ENCODE data around the gene C1orf21. TPM values are rescaled to one million over a fixed set of nuclear protein-coding genes. Genes with fewer than 3 reads are reported as not detected.

The C1orf21 gene
- total and polyA plus RNA-seq, 2 donors (not counting 1 experiment from before 2014, with no cell fraction given): 53.0 to 95.4 TPM

GRCh38 chr1:184455786-184456185, 69.0 kb downstream of the C1orf21 start:
- TF ChIP-seq EZH2 (IDR thresholded peaks at IDR 0.05; ENCODE audit: low read length, missing control alignments): no peak
- TF ChIP-seq CTCF (conservative IDR thresholded peaks at IDR 0.05 in 1 of 2, IDR thresholded peaks at IDR 0.05 in 1 of 2; ENCODE audit: low read depth in 1 of 2, low read length in 2 of 2): no peak
- Histone ChIP-seq H3K79me2 (ENCODE audit: control insufficient read depth, insufficient read depth, low read length) (peaks cover 3% of the 10 kb centered on the region), H3K9ac (ENCODE audit: insufficient read depth, low read length) (no peak overlapping the region), H3K27ac (ENCODE audit: insufficient read depth, low read length) (no peak overlapping the region), H4K20me1 (ENCODE audit: control insufficient read depth, extremely low read depth, insufficient read depth, low read length) (no peaks in the 10 kb centered on the region), H3K36me3 (ENCODE audit: control insufficient read depth, insufficient read depth, low read length) (no peaks in the 10 kb centered on the region), H3K4me3 (replicated peaks in 1 of 4; ENCODE audit: control extremely low read depth in 1 of 4, insufficient read depth in 1 of 4, low read depth in 3 of 4, low read length in 4 of 4) (no peak overlapping the region), H2AFZ (ENCODE audit: low read length) (no peak overlapping the region), H3K27me3 (ENCODE audit: control insufficient read depth, insufficient read depth, low read length) (no peaks in the 10 kb centered on the region), H3K4me2 (ENCODE audit: extremely low read depth, insufficient read depth, low read length) (no peak overlapping the region), H3K9me3 (ENCODE audit: control insufficient read depth, insufficient read depth, low read depth, low read length) (no peaks in the 10 kb centered on the region), H3K4me1 (ENCODE audit: control insufficient read depth, extremely low read depth, insufficient read depth, low read length) (peaks cover 2% of the 10 kb centered on the region)
- DNase-seq (ENCODE audit: low read depth in 2 of 2): no peak

GRCh38 chr1:184456189-184456588, 69.4 kb downstream of the C1orf21 start:
- Histone ChIP-seq H3K36me3 (ENCODE audit: control insufficient read depth, insufficient read depth, low read length) (no peaks in the 10 kb centered on the region), H3K9ac (ENCODE audit: insufficient read depth, low read length) (no peak overlapping the region), H3K4me1 (ENCODE audit: control insufficient read depth, extremely low read depth, insufficient read depth, low read length) (peaks cover 2% of the 10 kb centered on the region), H2AFZ (ENCODE audit: low read length) (no peak overlapping the region), H3K4me3 (replicated peaks in 1 of 4; ENCODE audit: control extremely low read depth in 1 of 4, insufficient read depth in 1 of 4, low read depth in 3 of 4, low read length in 4 of 4) (no peak overlapping the region), H3K27me3 (ENCODE audit: control insufficient read depth, insufficient read depth, low read length) (no peaks in the 10 kb centered on the region), H3K4me2 (ENCODE audit: extremely low read depth, insufficient read depth, low read length) (no peak overlapping the region), H3K79me2 (ENCODE audit: control insufficient read depth, insufficient read depth, low read length) (peaks cover 6% of the 10 kb centered on the region), H3K9me3 (ENCODE audit: control insufficient read depth, insufficient read depth, low read depth, low read length) (no peaks in the 10 kb centered on the region), H4K20me1 (ENCODE audit: control insufficient read depth, extremely low read depth, insufficient read depth, low read length) (no peaks in the 10 kb centered on the region), H3K27ac (ENCODE audit: insufficient read depth, low read length) (no peak overlapping the region)
- no peak for TF ChIP-seq CTCF (conservative IDR thresholded peaks at IDR 0.05 in 1 of 2, IDR thresholded peaks at IDR 0.05 in 1 of 2; ENCODE audit: low read depth in 1 of 2, low read length in 2 of 2)
- no peak for TF ChIP-seq EZH2 (IDR thresholded peaks at IDR 0.05; ENCODE audit: low read length, missing control alignments)
- DNase-seq (ENCODE audit: low read depth in 2 of 2): no peak

GRCh38 chr1:184457500-184457899, 70.7 kb downstream of the C1orf21 start:
- peak in 1 of 2 donors; percentile 77 for DNase-seq (ENCODE audit: low read depth in 2 of 2)
- no peaks in the 10 kb centered on the region for H4K20me1 ChIP-seq (ENCODE audit: control insufficient read depth, extremely low read depth, insufficient read depth, low read length)
- no peaks in the 10 kb centered on the region for H3K9me3 ChIP-seq (ENCODE audit: control insufficient read depth, insufficient read depth, low read depth, low read length)
- no peak overlapping the region for H2AFZ ChIP-seq (ENCODE audit: low read length)
- H3K4me1 ChIP-seq (ENCODE audit: control insufficient read depth, extremely low read depth, insufficient read depth, low read length): peaks cover 4% of the 10 kb centered on the region
- no peaks in the 10 kb centered on the region for H3K36me3 ChIP-seq (ENCODE audit: control insufficient read depth, insufficient read depth, low read length)
- H3K4me3 ChIP-seq (replicated peaks in 1 of 4; ENCODE audit: control extremely low read depth in 1 of 4, insufficient read depth in 1 of 4, low read depth in 3 of 4, low read length in 4 of 4): no peak overlapping the region
- H3K27ac ChIP-seq (ENCODE audit: insufficient read depth, low read length): no peak overlapping the region
- no peaks in the 10 kb centered on the region for H3K27me3 ChIP-seq (ENCODE audit: control insufficient read depth, insufficient read depth, low read length)
- TF ChIP-seq EZH2 (IDR thresholded peaks at IDR 0.05; ENCODE audit: low read length, missing control alignments) (no peak), CTCF (conservative IDR thresholded peaks at IDR 0.05 in 1 of 2, IDR thresholded peaks at IDR 0.05 in 1 of 2; ENCODE audit: low read depth in 1 of 2, low read length in 2 of 2) (no peak)
- H3K9ac ChIP-seq (ENCODE audit: insufficient read depth, low read length): no peak overlapping the region
- peaks cover 8% of the 10 kb centered on the region for H3K79me2 ChIP-seq (ENCODE audit: control insufficient read depth, insufficient read depth, low read length)
- no peak overlapping the region for H3K4me2 ChIP-seq (ENCODE audit: extremely low read depth, insufficient read depth, low read length)

All from fibroblast of lung (primary cell).